Measurements from ENCODE around the gene ACVR1B.

Gene ACVR1B

GRCh38 chr12:52006726-52007157 is 55.2 kb downstream of the ACVR1B start, which contains the start of gene TAMALIN:
Gene TAMALIN, plus strand, starts transcription at chr12:52006946. Its CDS starts 74 bp downstream, at chr12:52007020.
- DNase-seq: no peak

- no peak for DNase-seq
Measured at GRCh38 chr12:52007158-52007921, 55.8 kb downstream of the ACVR1B start.

GRCh38 chr12:52007982-52008510 is 56.5 kb downstream of the ACVR1B start:
- DNase-seq: no peak

GRCh38 chr12:52009081-52009751 is 57.7 kb downstream of the ACVR1B start:
- DNase-seq: no peak

- no peak for DNase-seq
Measured at GRCh38 chr12:52010152-52010622, 58.7 kb downstream of the ACVR1B start.

- DNase-seq: no peak
Measured at GRCh38 chr12:52010692-52011601, 59.4 kb downstream of the ACVR1B start.

GRCh38 chr12:52011602-52012214 is 60.2 kb downstream of the ACVR1B start:
- no peak for DNase-seq

GRCh38 chr12:52013626-52014310 is 62.3 kb downstream of the ACVR1B start:
- no peak for DNase-seq

- DNase-seq: no peak
Measured at GRCh38 chr12:52014567-52015530, 63.4 kb downstream of the ACVR1B start.

- DNase-seq: no peak
Measured at GRCh38 chr12:52015532-52016041, 64.1 kb downstream of the ACVR1B start.

GRCh38 chr12:52018433-52019112 is 67.1 kb downstream of the ACVR1B start:
- no peak for DNase-seq

- DNase-seq: no peak
Measured at GRCh38 chr12:52019113-52019770, 67.7 kb downstream of the ACVR1B start.

GRCh38 chr12:52020539-52021336 is 69.2 kb downstream of the ACVR1B start:
- peak; percentile 43 for DNase-seq

GRCh38 chr12:52022841-52023181 is 71.3 kb downstream of the ACVR1B start:
- DNase-seq: peak; percentile 55

GRCh38 chr12:52023182-52023975 is 71.9 kb downstream of the ACVR1B start:
- peak; percentile 88 for DNase-seq

- DNase-seq: no peak
Measured at GRCh38 chr12:52023976-52024688, 72.6 kb downstream of the ACVR1B start.

- DNase-seq: peak; percentile 57
Measured at GRCh38 chr12:52024845-52025230, 73.3 kb downstream of the ACVR1B start.

Data from GDM1 (cell line).